SU-DHL-6 (cell line): ENCODE measurements around the gene MUC3A.
"Not testable (repeated sequence)": the region's sequence is repeated elsewhere in the genome, so short reads cannot be mapped to it uniquely, and the experiment has no call there.

Experiments
- H2AFZ ChIP-seq: fragments of 200-600 bp; sonication (generic); 2 replicates; pipeline ENCODE4 v1.6.1; 2014; ENCODE audit warnings: low read depth, mild to moderate bottlenecking, moderate library complexity, mixed read lengths, antibody characterized with exemption, low read length; ENCODE audit not compliant: severe bottlenecking
- H3F3A ChIP-seq: fragments of 200-600 bp; shearing (Covaris generic); 2 replicates; pipeline ENCODE4 v1.6.0; 2016; ENCODE audit warnings: antibody characterized with exemption, mild to moderate bottlenecking; ENCODE audit not compliant: insufficient read depth
- H3K27ac ChIP-seq: fragments of 200-600 bp; sonication (generic); 2 replicates; pipeline ENCODE4 v1.5.1; 2016; ENCODE audit warnings: low read depth, mild to moderate bottlenecking, low read length, moderate library complexity, mixed read lengths
- H3K27me3 ChIP-seq: fragments of 200-600 bp; sonication (generic), shearing (Covaris generic); 2 replicates; pipeline ENCODE4 v1.6.0; 2014; ENCODE audit warnings: mild to moderate bottlenecking, low read length
- H3K36me3 ChIP-seq: fragments of 200-600 bp; sonication (generic); 2 replicates; pipeline ENCODE4 v1.6.1; 2014; ENCODE audit warnings: mild to moderate bottlenecking, low read length, mixed read lengths
- H3K4me2 ChIP-seq: fragments of 300-600, 200-600 bp; shearing (Covaris generic), sonication (generic); 2 replicates; pipeline ENCODE4 v1.6.0; 2014; ENCODE audit warnings: low read length, low read depth, mild to moderate bottlenecking; ENCODE audit not compliant: poor library complexity, severe bottlenecking
- H3K4me3 ChIP-seq: fragments of 200-600 bp; sonication (generic); 2 replicates; pipeline ENCODE4 v1.5.1; 2014; ENCODE audit warnings: antibody characterized with exemption, low read length, mild to moderate bottlenecking, mixed read lengths; ENCODE audit not compliant: insufficient read depth, poor library complexity, severe bottlenecking
- H3K79me2 ChIP-seq: fragments of 200-600 bp; sonication (generic); 2 replicates; pipeline ENCODE4 v1.6.1; 2014; ENCODE audit warnings: mild to moderate bottlenecking, low read length, moderate library complexity; ENCODE audit not compliant: insufficient read depth
- H3K9ac ChIP-seq: fragments of 200-600 bp; sonication (generic); 2 replicates; pipeline ENCODE4 v1.7.0; 2014; ENCODE audit warnings: mild to moderate bottlenecking, low read length
- H3K9me2 ChIP-seq: fragments of 200-600 bp; sonication (generic); replicated peaks from 2 replicates; pipeline ENCODE4 v1.6.1; 2014; ENCODE audit warnings: low read length; ENCODE audit not compliant: insufficient read depth
- H3K9me3 ChIP-seq: fragments of 200-600 bp; sonication (generic); 2 replicates; pipeline ENCODE4 v1.6.1; 2014; ENCODE audit warnings: low read length, mixed read lengths; ENCODE audit not compliant: insufficient read depth
- H4K20me1 ChIP-seq: fragments of 200-600 bp; sonication (generic); 2 replicates; pipeline ENCODE4 v1.6.1; 2014; ENCODE audit warnings: low read depth, mild to moderate bottlenecking, antibody characterized with exemption, low read length, moderate library complexity, mixed read lengths
- EZH2phosphoT487 ChIP-seq: fragments of 200-600 bp; sonication (generic), shearing (Covaris generic); conservative IDR thresholded peaks from 2 replicates; pipeline ENCODE4 v1.6.1; 2018; ENCODE audit warnings: mild to moderate bottlenecking, antibody characterized with exemption, low read length, moderate library complexity, mixed read lengths
- TF ChIP-seq, protein P1 (sequence below): fragments of 200-600 bp; sonication (generic); IDR thresholded peaks from one replicate; pipeline ENCODE4 v1.5.1; 2017; ENCODE audit warnings: antibody characterized with exemption, mild to moderate bottlenecking, low read length, moderate library complexity; ENCODE audit not compliant: insufficient read depth, poor library complexity, severe bottlenecking

The MUC3A gene

DNA sequence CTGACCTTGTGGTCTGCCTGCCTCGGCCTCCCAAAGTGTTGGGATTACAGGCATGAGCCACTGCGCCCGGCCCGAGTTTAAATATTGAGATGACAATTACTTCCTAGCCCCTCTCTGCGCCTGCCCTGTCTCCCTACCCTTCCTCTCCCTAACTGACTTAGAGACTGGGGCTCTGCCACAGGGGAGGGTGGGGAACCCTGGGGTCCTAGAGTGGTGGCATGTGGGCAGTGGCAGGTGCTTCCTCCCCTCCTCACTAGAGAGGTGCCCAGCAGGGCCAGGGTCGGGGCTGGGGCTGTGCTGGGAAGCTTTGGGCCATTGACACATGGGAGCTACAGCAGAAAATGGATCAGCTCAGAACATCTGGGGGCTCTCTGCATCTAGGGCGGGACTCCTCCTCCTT, 46.7 kb upstream of the MUC3A start:
- no peaks in the 10 kb centered on the region for H3K27me3 ChIP-seq

DNA sequence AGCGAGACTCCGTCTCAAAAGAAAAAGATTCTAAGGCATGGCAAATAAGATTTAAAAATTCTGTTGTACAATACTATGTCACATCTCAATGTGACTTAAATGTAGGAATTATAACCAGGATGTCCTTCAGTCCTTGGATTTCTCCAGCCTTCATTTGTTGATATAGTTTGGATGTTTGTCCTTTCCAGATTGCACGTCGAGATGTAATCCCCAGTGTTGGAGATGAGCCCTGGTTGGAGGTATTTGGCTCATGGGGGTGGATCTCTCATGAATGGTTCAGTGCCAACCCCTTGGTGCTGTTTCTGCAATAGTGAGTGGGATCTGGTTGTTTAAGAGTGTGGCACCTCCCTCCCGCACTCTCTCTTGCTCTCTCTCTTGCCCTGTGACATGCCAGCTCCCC, 40.8 kb upstream of the MUC3A start:
- Histone ChIP-seq H3K27me3 (no peaks in the 10 kb centered on the region), H3F3A (no peaks in the 10 kb centered on the region), H3K79me2 (no peaks in the 10 kb centered on the region), H3K9me2 (no peaks in the 10 kb centered on the region), H4K20me1 (no peaks in the 10 kb centered on the region), H2AFZ (no peak overlapping the region), H3K36me3 (no peaks in the 10 kb centered on the region), H3K9me3 (no peaks in the 10 kb centered on the region), H3K4me3 (no peak overlapping the region), H3K4me2 (no peak overlapping the region), H3K9ac (no peak overlapping the region), H3K27ac (no peak overlapping the region)
- TF ChIP-seq EZH2phosphoT487, result no peak
- TF ChIP-seq, protein P1, sequence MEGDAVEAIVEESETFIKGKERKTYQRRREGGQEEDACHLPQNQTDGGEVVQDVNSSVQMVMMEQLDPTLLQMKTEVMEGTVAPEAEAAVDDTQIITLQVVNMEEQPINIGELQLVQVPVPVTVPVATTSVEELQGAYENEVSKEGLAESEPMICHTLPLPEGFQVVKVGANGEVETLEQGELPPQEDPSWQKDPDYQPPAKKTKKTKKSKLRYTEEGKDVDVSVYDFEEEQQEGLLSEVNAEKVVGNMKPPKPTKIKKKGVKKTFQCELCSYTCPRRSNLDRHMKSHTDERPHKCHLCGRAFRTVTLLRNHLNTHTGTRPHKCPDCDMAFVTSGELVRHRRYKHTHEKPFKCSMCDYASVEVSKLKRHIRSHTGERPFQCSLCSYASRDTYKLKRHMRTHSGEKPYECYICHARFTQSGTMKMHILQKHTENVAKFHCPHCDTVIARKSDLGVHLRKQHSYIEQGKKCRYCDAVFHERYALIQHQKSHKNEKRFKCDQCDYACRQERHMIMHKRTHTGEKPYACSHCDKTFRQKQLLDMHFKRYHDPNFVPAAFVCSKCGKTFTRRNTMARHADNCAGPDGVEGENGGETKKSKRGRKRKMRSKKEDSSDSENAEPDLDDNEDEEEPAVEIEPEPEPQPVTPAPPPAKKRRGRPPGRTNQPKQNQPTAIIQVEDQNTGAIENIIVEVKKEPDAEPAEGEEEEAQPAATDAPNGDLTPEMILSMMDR, result no peak

More for the DNA sequence above, 46.7 kb upstream of the MUC3A start:
- no peaks in the 10 kb centered on the region for H3K36me3 ChIP-seq
- no peak overlapping the region for H3K9ac ChIP-seq
- H3K9me3 ChIP-seq, result no peaks in the 10 kb centered on the region
- H3K79me2 ChIP-seq, result no peaks in the 10 kb centered on the region
- no peak overlapping the region for H3K4me3 ChIP-seq
- H3F3A ChIP-seq, result no peaks in the 10 kb centered on the region
- TF ChIP-seq, protein P1, result no peak
- H3K4me2 ChIP-seq, result no peak overlapping the region
- H2AFZ ChIP-seq, result no peak overlapping the region
- H3K27ac ChIP-seq, result no peak overlapping the region
- H4K20me1 ChIP-seq, result no peaks in the 10 kb centered on the region
- no peaks in the 10 kb centered on the region for H3K9me2 ChIP-seq

DNA sequence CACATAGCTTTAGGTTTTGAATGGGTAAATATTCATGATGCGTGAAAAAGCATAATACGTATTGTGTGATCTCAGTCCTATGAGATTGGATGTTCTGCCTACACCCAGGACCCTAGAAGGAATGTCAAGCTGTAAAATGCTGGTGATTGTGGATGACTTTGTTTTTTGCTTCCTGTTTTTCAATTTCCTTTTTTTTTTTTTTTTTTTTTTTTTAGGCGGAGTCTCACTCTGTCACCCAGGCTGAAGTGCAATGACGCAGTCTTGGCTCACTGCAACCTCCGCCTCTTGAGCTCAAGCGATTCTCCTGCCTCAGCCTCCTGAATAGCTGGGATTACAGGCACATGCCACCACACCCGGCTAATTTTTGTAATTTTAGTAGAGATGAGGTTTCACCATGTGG, 38.9 kb upstream of the MUC3A start:
- not testable (repeated sequence) for H3K36me3 ChIP-seq, H4K20me1 ChIP-seq, H3F3A ChIP-seq, H3K9ac ChIP-seq, H3K4me2 ChIP-seq, H3K4me3 ChIP-seq, H3K27me3 ChIP-seq, H3K79me2 ChIP-seq, H3K9me2 ChIP-seq, H3K27ac ChIP-seq, H3K9me3 ChIP-seq, H2AFZ ChIP-seq

GRCh38 chr7:100911484-100911883, 37.9 kb upstream of the MUC3A start:
- no peaks in the 10 kb centered on the region for H3K9me2 ChIP-seq
- TF ChIP-seq, protein P1, result no peak
- TF ChIP-seq EZH2phosphoT487, result no peak
- H3K9ac ChIP-seq, result no peak overlapping the region
- H3K36me3 ChIP-seq, result no peaks in the 10 kb centered on the region
- no peaks in the 10 kb centered on the region for H3K79me2 ChIP-seq
- no peaks in the 10 kb centered on the region for H3K27me3 ChIP-seq
- no peaks in the 10 kb centered on the region for H3F3A ChIP-seq
- no peak overlapping the region for H3K4me3 ChIP-seq
- H3K27ac ChIP-seq, result no peak overlapping the region
- no peaks in the 10 kb centered on the region for H4K20me1 ChIP-seq
- no peak overlapping the region for H3K4me2 ChIP-seq
- H3K9me3 ChIP-seq, result no peaks in the 10 kb centered on the region
- no peak overlapping the region for H2AFZ ChIP-seq
